Esophagus muscularis mucosa (tissue), 4 donors: Measurements from ENCODE around the gene XXYLT1. TPM values are rescaled to one million over a fixed set of nuclear protein-coding genes. Genes with fewer than 3 reads are reported as not detected.
"Not testable (repeated sequence)": the region's sequence is repeated elsewhere in the genome, so short reads cannot be mapped to it uniquely, and the experiment has no call there.

Experiments
- DNase-seq: peaks from one replicate; pipeline ENCODE4 v3.0.0-alpha.2; 2017; ENCODE audit errors: extremely low spot score
- H3K27ac ChIP-seq, 4 donors: fragments of 200-600 bp; sonication (generic); replicated peaks in 1 of 4; 1 replicate in 3 of 4; 2 replicates in 1 of 4; pipeline ENCODE4 v1.5.1; 2016 to 2019; ENCODE audit warnings: mild to moderate bottlenecking in 1 of 4
- H3K27me3 ChIP-seq, 4 donors: fragments of 200-600 bp; sonication (generic); one replicate each; pipeline versions ENCODE4 v1.5.1 to v1.6.0; 2016 to 2019
- H3K36me3 ChIP-seq, 4 donors: fragments of 200-600 bp; sonication (generic); one replicate each; pipeline ENCODE4 v1.5.1; 2016 to 2019
- H3K4me1 ChIP-seq, 4 donors: fragments of 200-600 bp; sonication (generic); one replicate each; pipeline ENCODE4 v1.5.1; 2016 to 2019
- H3K4me3 ChIP-seq, 4 donors: fragments of 200-600 bp; sonication (generic); 1 replicate in 2 of 4; 2 replicates in 2 of 4; pipeline ENCODE4 v1.5.1; 2016 to 2019; ENCODE audit warnings: mild to moderate bottlenecking in 4 of 4, moderate library complexity in 1 of 4
- H3K9me3 ChIP-seq, 4 donors: fragments of 200-600 bp; sonication (generic); 1 replicate in 3 of 4; 2 replicates in 1 of 4; pipeline ENCODE4 v1.5.1; 2016 to 2019
- EP300 ChIP-seq: sonication (generic); formaldehyde crosslinking; IDR thresholded peaks from one replicate; pipeline ENCODE4 v1.6.1; 2017; ENCODE audit warnings: antibody characterized with exemption
- POLR2A ChIP-seq: fragments of 450-650 bp; IDR thresholded peaks from one replicate; pipeline ENCODE4 v1.6.1; 2017; ENCODE audit warnings: antibody characterized with exemption, moderate library complexity, mild to moderate bottlenecking, low read depth
- POLR2AphosphoS5 ChIP-seq, 2 donors: sonication (generic); formaldehyde crosslinking; IDR thresholded peaks; one replicate each; pipeline ENCODE4 v1.6.1; 2017; ENCODE audit warnings: antibody characterized with exemption in 2 of 2
- WGBS: methylation state at CpG from one replicate; pipeline ENCODE4 v1.1.5; 2018; 5-methylcytosine and 5-hydroxymethylcytosine counted together
- intact Hi-C: fragments of 100-400 bp; cut with DNase I; formaldehyde crosslinking; loops from one replicate; pipeline ENCODE4 v1.15.1; 2023
- total RNA-seq, 4 donors: library from RNA; depleted of rRNA; stranded (reverse); fragments of >200 nt; gene quantifications; one replicate each; pipeline versions ENCODE4 v1.1.0 to v1.2.1, GENCODE V29; 2016
- TF ChIP-seq, protein P1 (sequence below), 3 experiments: fragments of 200-600 bp in 2 of 3; fragments of 450-650 bp in 1 of 3; sonication (generic) in 2 of 3; IDR thresholded peaks; one replicate each; pipeline ENCODE4 v1.5.1; 2017 to 2019; ENCODE audit warnings: antibody characterized with exemption in 3 of 3, mild to moderate bottlenecking in 2 of 3, moderate library complexity in 1 of 3

The XXYLT1 gene
- total RNA-seq, 4 donors from 2014 or later: 8.8 to 18.5 (median 13.9) TPM

DNA sequence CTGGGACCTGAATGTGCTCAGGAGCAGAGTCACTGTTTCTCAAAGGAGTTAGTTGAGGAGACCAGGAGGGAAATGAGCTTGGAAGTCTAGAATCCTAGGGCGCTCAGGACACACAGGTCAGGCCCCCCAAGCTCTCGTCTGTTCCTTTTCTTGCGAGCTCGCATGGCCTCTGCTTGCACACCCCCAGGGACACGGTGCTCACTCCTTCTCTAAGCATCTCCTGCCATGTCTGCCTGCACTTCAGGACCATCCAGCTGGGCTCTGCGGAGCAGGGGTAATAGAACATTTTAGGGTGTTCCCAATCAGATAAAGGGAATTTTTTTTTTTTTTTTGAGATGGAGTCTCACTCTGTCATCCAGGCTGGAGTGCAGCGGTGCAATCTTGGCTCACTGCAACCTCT, 213.2 kb downstream of the XXYLT1 start:
- H3K36me3 ChIP-seq: no peaks in the 10 kb centered on the region
- intact Hi-C loops: no loop called here
- DNase-seq: no peak
- H3K27ac ChIP-seq: no peak overlapping the region
- H3K4me3 ChIP-seq: no peak overlapping the region
- H3K4me1 ChIP-seq: peaks cover 0 to 9% (median 3%) of the 10 kb centered on the region in 4 donors
- H3K9me3 ChIP-seq: peaks cover 0 to 4% (median 0%) of the 10 kb centered on the region in 4 donors
- no peaks in the 10 kb centered on the region for H3K27me3 ChIP-seq
- TF ChIP-seq POLR2A (no peak), POLR2AphosphoS5 (IDR thresholded peaks at IDR 0.05) (no peak), EP300 (no peak)
- TF ChIP-seq, protein P1, sequence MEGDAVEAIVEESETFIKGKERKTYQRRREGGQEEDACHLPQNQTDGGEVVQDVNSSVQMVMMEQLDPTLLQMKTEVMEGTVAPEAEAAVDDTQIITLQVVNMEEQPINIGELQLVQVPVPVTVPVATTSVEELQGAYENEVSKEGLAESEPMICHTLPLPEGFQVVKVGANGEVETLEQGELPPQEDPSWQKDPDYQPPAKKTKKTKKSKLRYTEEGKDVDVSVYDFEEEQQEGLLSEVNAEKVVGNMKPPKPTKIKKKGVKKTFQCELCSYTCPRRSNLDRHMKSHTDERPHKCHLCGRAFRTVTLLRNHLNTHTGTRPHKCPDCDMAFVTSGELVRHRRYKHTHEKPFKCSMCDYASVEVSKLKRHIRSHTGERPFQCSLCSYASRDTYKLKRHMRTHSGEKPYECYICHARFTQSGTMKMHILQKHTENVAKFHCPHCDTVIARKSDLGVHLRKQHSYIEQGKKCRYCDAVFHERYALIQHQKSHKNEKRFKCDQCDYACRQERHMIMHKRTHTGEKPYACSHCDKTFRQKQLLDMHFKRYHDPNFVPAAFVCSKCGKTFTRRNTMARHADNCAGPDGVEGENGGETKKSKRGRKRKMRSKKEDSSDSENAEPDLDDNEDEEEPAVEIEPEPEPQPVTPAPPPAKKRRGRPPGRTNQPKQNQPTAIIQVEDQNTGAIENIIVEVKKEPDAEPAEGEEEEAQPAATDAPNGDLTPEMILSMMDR (IDR thresholded peaks at IDR 0.05): no peak
- whole genome bisulfite sequencing: 99% methylated on average over 7 of the region's 7 CpGs

DNA sequence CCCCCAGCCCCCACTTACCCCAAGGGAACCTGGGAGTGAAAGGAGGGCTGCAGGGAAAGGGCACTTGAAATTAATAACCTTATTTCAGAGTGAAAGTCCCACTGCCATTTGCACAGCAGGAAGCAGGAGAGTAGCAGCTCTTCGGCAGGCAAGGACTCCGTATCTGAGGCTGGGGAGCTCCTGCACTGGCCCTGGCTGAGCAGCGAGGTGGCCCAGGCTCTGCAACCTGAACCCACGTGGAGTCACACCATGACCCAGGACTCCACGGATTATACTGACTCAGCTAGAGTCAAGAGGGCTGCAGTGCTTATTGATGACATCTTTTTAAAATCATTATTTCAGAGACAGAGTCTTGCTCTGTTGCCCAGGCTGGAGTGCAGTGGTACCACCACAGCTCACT, 214.5 kb downstream of the XXYLT1 start:
- intact Hi-C loops: no loop called here
- H3K27ac ChIP-seq: no peak overlapping the region
- no peak for DNase-seq
- H3K4me1 ChIP-seq: peaks cover 0 to 9% (median 2%) of the 10 kb centered on the region in 4 donors
- no peaks in the 10 kb centered on the region for H3K27me3 ChIP-seq
- H3K9me3 ChIP-seq: peaks cover 0 to 4% (median 0%) of the 10 kb centered on the region in 4 donors
- no peak overlapping the region for H3K4me3 ChIP-seq
- 90% methylated on average over 4 of the region's 5 CpGs for WGBS
- TF ChIP-seq POLR2A: no peak
- no peak for TF ChIP-seq POLR2AphosphoS5 (IDR thresholded peaks at IDR 0.05)
- TF ChIP-seq, protein P1 (IDR thresholded peaks at IDR 0.05): no peak
- no peak for TF ChIP-seq EP300
- H3K36me3 ChIP-seq: no peaks in the 10 kb centered on the region

DNA sequence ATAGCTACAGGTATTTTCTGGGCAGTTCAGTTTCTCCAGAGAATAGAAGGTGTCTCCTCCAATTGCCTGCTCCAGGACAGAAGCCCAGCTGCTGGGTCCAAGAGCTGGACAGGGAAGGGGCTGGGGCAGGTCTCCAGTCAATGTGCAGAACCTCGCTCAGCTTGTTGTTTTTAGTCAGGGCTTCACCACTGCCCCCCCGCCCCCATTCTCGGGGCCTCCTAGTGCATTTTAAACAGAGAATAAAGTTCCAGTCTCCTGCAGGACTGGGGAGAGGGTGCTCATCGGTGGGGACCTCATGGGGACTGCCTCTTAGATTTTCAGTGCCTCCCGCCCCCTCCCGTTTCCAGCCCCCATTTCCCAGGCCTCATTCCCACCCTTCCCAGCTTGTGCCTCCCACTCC, 216.6 kb downstream of the XXYLT1 start:
- 84% methylated on average over 6 of the region's 6 CpGs for WGBS

DNA sequence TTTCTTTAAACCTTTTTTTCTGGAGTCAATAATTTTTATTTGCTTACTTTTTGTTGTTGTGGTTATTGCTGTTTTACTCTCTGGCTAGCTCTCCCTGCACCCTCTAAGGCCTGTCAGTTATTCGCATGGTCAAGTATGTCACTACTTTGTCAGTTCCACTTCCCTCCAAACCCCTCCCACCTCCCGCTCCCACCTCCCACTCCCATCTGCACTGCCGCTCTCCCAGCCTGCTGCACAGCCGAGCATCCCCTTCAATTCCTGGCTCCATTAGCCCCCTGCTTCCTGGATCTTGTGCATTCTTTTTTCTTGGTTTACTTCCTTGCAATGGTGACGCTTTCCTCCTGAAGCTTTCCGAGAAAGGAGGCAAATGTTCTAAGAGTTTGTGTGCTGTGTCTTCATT, 218.0 kb downstream of the XXYLT1 start:
- intact Hi-C loops: no loop called here
- 86% methylated on average over 6 of the region's 6 CpGs for WGBS
- Histone ChIP-seq H3K36me3 (no peaks in the 10 kb centered on the region), H3K27ac (no peak overlapping the region), H3K4me1 (no peaks in the 10 kb centered on the region), H3K9me3 (peaks cover 0 to 4% (median 0%) of the 10 kb centered on the region in 4 donors), H3K27me3 (no peaks in the 10 kb centered on the region), H3K4me3 (no peak overlapping the region)
- DNase-seq: no peak
- TF ChIP-seq EP300 (no peak), POLR2AphosphoS5 (IDR thresholded peaks at IDR 0.05) (no peak), POLR2A (no peak)
- TF ChIP-seq, protein P1 (IDR thresholded peaks at IDR 0.05): no peak

More for the DNA sequence above, 216.6 kb downstream of the XXYLT1 start:
- no peak for DNase-seq
- peaks cover 0 to 4% (median 0%) of the 10 kb centered on the region in 4 donors for H3K9me3 ChIP-seq
- peaks cover 0 to 8% (median 2%) of the 10 kb centered on the region in 4 donors for H3K4me1 ChIP-seq
- H3K27ac ChIP-seq: no peak overlapping the region
- no peak for TF ChIP-seq EP300
- no peak for TF ChIP-seq POLR2AphosphoS5 (IDR thresholded peaks at IDR 0.05)
- no peak for TF ChIP-seq POLR2A
- TF ChIP-seq, protein P1 (IDR thresholded peaks at IDR 0.05): no peak
- intact Hi-C loops: no loop called here
- no peak overlapping the region for H3K4me3 ChIP-seq
- H3K36me3 ChIP-seq: no peaks in the 10 kb centered on the region
- H3K27me3 ChIP-seq: no peaks in the 10 kb centered on the region

GRCh38 chr3:195050296-195050695, 220.7 kb downstream of the XXYLT1 start:
- H3K36me3 ChIP-seq, H3K4me3 ChIP-seq, H3K9me3 ChIP-seq, DNase-seq, H3K27ac ChIP-seq, H3K4me1 ChIP-seq, H3K27me3 ChIP-seq, intact Hi-C loops: not testable (repeated sequence)
- 89% methylated on average over 5 of the region's 5 CpGs for WGBS
